Kidney epithelial cell (primary cell): Measurements from ENCODE around the gene TENT5A. TPM values are rescaled to one million over a fixed set of nuclear protein-coding genes. Genes with fewer than 3 reads are reported as not detected.

Experiments
- DNase-seq: peaks from one replicate; pipeline ENCODE4 v3.0.0-alpha.2; 2010; ENCODE audit warnings: low read depth
- H3K27me3 ChIP-seq: 2 replicates; pipeline ENCODE4 v1.6.0; 2011; ENCODE audit warnings: low read length; ENCODE audit not compliant: control insufficient read depth, insufficient read depth
- H3K36me3 ChIP-seq: 2 replicates; pipeline ENCODE4 v1.5.1; 2011; ENCODE audit warnings: low read length; ENCODE audit not compliant: control insufficient read depth, insufficient read depth
- H3K4me3 ChIP-seq: 2 replicates; pipeline ENCODE4 v1.5.1; 2011; ENCODE audit warnings: low read depth, mild to moderate bottlenecking, control low read depth, low read length
- CTCF ChIP-seq: IDR thresholded peaks from 2 replicates; pipeline ENCODE4 v1.5.1; 2011; ENCODE audit warnings: mild to moderate bottlenecking, moderate library complexity, low read length, control low read depth, inconsistent platforms; ENCODE audit not compliant: insufficient read depth, poor library complexity, severe bottlenecking
- total RNA-seq: library from RNA; depleted of rRNA; stranded (reverse); fragments of >200 nt; gene quantifications from 2 replicates; pipeline ENCODE4 v1.2.3, GENCODE V29; 2015

The TENT5A gene
- total RNA-seq, 1 donor from 2014 or later = 4.6 TPM

DNA sequence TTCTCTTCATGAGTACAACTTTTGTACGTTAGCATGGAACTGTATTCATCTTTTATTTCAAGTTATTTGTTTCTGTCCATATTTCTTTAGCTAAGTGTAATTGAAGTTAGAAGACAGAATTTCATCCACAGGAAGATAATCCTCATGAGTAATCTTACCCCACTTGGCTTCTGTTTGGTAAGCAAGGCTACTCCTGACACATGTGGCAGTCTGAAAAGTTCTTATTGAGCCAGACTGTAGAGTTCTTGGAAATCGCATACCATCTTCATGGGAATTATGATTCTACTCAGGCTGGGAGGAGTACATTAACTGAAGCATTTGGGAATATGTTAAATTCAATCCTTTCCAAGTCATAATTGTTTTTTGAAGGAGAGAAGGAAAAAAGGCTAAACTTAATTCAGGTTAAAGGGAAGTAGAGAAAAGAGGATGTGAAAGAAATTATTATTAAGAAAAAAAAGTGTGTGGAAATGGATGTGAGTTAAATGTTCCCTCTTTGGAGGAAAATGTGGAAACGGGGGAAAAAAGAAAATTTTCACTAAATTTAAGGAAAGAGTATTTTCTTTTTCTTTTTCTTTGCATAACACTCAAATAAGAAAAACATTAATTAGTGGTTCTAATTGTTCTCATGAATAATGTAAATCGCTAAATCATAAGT is 41.5 kb upstream of the TENT5A start:
- TF ChIP-seq CTCF = no peak
- no peak overlapping the region for H3K4me3 ChIP-seq
- H3K36me3 ChIP-seq = no peaks in the 10 kb centered on the region
- no peaks in the 10 kb centered on the region for H3K27me3 ChIP-seq
- DNase-seq = no peak

DNA sequence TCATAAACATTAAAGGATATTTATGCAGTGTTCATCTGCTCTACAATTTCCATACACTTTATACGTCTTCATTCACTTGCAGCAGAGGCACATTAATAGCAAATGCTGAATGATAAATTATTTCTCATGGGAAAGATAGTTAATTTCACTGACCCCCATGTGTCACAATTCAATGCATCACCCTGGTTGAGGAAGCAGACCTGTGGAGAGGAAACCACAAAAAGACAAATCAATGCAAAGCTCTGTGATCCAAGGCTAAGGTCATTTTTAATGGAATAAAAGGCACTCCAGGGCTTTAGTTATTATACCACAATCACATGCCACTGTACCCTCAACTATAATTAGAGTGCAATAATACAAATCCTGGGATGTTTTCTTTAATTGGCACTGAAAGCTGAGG is 40.3 kb upstream of the TENT5A start:
- no peak for DNase-seq
- no peak for TF ChIP-seq CTCF
- H3K36me3 ChIP-seq = no peaks in the 10 kb centered on the region
- H3K27me3 ChIP-seq = no peaks in the 10 kb centered on the region
- no peak overlapping the region for H3K4me3 ChIP-seq

DNA sequence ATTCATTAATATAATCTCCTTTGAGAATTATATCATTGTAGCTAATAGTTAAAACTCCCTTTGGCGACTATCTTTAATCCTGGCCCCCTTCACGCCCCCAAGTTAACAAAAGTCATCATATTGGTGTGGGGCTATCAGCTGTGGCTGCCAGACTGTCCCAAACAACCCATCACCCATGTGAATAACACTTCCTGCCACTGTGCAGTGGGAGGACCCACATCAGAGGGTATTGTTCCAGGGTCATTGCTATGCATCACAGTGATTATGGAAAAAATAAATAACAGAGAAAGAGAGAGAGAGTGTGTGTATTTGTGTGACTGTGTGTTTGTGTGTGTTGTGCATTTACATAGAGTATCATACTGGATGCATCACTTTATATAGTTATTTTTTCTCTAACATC is 39.3 kb upstream of the TENT5A start:
- TF ChIP-seq CTCF = no peak
- Histone ChIP-seq H3K27me3 (no peaks in the 10 kb centered on the region), H3K36me3 (no peaks in the 10 kb centered on the region), H3K4me3 (no peak overlapping the region)
- no peak for DNase-seq

DNA sequence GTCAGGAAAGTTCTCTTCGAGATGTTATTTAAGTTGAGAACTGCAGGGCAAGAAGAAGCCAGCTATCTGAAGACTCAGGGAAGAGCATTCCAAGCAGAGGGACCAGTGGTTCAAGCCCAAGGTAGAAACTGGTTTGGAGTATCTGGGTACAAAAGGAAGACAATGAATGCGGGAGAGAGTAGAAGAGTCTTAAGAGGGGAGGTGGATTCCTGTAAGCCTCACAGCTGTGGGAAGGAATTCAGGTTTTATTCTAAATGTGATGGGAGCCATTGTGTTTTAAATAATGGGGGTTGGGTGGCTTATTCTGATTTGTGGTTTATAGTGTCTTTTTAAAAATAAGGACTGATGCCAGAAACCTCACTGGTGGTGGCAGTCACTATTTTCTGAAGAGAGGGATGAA is 37.6 kb upstream of the TENT5A start:
- TF ChIP-seq CTCF = no peak
- H3K4me3 ChIP-seq = no peak overlapping the region
- no peak for DNase-seq
- no peaks in the 10 kb centered on the region for H3K36me3 ChIP-seq
- H3K27me3 ChIP-seq = no peaks in the 10 kb centered on the region

- TF ChIP-seq CTCF = no peak
- Histone ChIP-seq H3K36me3 (no peaks in the 10 kb centered on the region), H3K4me3 (no peak overlapping the region), H3K27me3 (no peaks in the 10 kb centered on the region)
- no peak for DNase-seq
These were observed 36.8 kb upstream of the TENT5A start for GRCh38 chr6:81789291-81789690.

DNA sequence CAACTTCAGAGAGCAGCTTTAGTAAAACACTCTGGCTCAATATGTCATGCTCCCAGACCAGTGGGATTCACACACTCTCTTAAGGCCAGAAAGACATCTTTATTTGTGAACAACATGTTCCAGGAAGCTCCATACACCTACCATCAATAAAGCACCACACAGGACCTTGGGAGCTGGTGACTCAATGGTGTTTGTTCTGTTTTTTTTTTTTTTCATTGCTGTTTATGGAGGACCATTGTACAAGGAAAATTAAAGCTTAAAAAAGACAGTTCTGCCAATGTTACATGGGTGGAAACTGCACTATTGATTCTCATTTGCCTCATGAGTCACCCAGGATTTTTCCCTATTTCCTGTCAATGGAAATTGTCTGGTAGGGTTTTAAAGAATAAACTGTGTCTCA is 36.3 kb upstream of the TENT5A start:
- no peak overlapping the region for H3K4me3 ChIP-seq
- H3K36me3 ChIP-seq = no peaks in the 10 kb centered on the region
- DNase-seq = no peak
- no peak for TF ChIP-seq CTCF
- H3K27me3 ChIP-seq = no peaks in the 10 kb centered on the region
